ENCODE data around the gene UPF2. TPM values are rescaled to one million over a fixed set of nuclear protein-coding genes. Genes with fewer than 3 reads are reported as not detected.

Gene UPF2
- total and polyA plus RNA-seq, 3 donors from 2014 or later: 15.7 to 43.7 (median 36.9) TPM

GRCh38 chr10:11950325-11951018 is 92.1 kb downstream of the UPF2 start:
- no peaks in the 10 kb centered on the region for H3K4me1 ChIP-seq
- intact Hi-C loops (cut with DNase I; ENCODE audit: low total_unique reads): no loop called here
- H3K27me3 ChIP-seq: no peaks in the 10 kb centered on the region
- H3K27ac ChIP-seq: no peak overlapping the region
- no peak overlapping the region for H3K4me3 ChIP-seq
- no peak for DNase-seq
- TF ChIP-seq CTCF (IDR thresholded peaks at IDR 0.05) (no peak), POLR2A (IDR thresholded peaks at IDR 0.05) (no peak)
- H3K9me3 ChIP-seq: no peaks in the 10 kb centered on the region
- 90 to 93% methylated on average over 9 of the region's 9 CpGs for WGBS, 2 donors
- no peaks in the 10 kb centered on the region for H3K36me3 ChIP-seq (ENCODE audit: low read depth, missing control alignments)

- TF ChIP-seq CTCF (IDR thresholded peaks at IDR 0.05) (no peak), POLR2A (IDR thresholded peaks at IDR 0.05) (no peak)
- no peak overlapping the region for H3K27ac ChIP-seq
- no peaks in the 10 kb centered on the region for H3K9me3 ChIP-seq
- intact Hi-C loops (cut with DNase I; ENCODE audit: low total_unique reads): no loop called here
- DNase-seq: no peak
- H3K4me3 ChIP-seq: no peak overlapping the region
- no peaks in the 10 kb centered on the region for H3K4me1 ChIP-seq
- WGBS, 2 donors: 83 to 94% methylated on average over 2 of the region's 2 CpGs
- H3K27me3 ChIP-seq: no peaks in the 10 kb centered on the region
- H3K36me3 ChIP-seq (ENCODE audit: low read depth, missing control alignments): no peaks in the 10 kb centered on the region
Observed at GRCh38 chr10:11949152-11949551, 93.5 kb downstream of the UPF2 start.

- no peaks in the 10 kb centered on the region for H3K4me1 ChIP-seq
Observed at GRCh38 chr10:11946652-11947051, 96.0 kb downstream of the UPF2 start.

GRCh38 chr10:11936389-11937152 is 106.0 kb downstream of the UPF2 start:
- no peak overlapping the region for H3K27ac ChIP-seq
- 80 to 83% methylated on average over 8 of the region's 8 CpGs for whole genome bisulfite sequencing, 2 donors
- no peaks in the 10 kb centered on the region for H3K4me1 ChIP-seq
- no peaks in the 10 kb centered on the region for H3K36me3 ChIP-seq (ENCODE audit: low read depth, missing control alignments)
- no peak overlapping the region for H3K4me3 ChIP-seq
- no peaks in the 10 kb centered on the region for H3K27me3 ChIP-seq
- TF ChIP-seq POLR2A (IDR thresholded peaks at IDR 0.05) (no peak), CTCF (IDR thresholded peaks at IDR 0.05) (no peak)
- DNase-seq: no peak
- no peaks in the 10 kb centered on the region for H3K9me3 ChIP-seq
- intact Hi-C loops (cut with DNase I; ENCODE audit: low total_unique reads): no loop called here

More at GRCh38 chr10:11946652-11947051, 96.0 kb downstream of the UPF2 start:
- no peaks in the 10 kb centered on the region for H3K36me3 ChIP-seq (ENCODE audit: low read depth, missing control alignments)
- H3K27me3 ChIP-seq: no peaks in the 10 kb centered on the region
- WGBS, 2 donors: 96% methylated on average over 8 of the region's 8 CpGs
- no peak overlapping the region for H3K27ac ChIP-seq
- no peak for DNase-seq
- intact Hi-C loops (cut with DNase I; ENCODE audit: low total_unique reads): no loop called here
- TF ChIP-seq CTCF (IDR thresholded peaks at IDR 0.05): no peak
- no peak for TF ChIP-seq POLR2A (IDR thresholded peaks at IDR 0.05)
- H3K4me3 ChIP-seq: no peak overlapping the region
- no peaks in the 10 kb centered on the region for H3K9me3 ChIP-seq
